OCI-LY1 (cell line): Measurements from ENCODE around the gene MCF2L2.

Experiments used
- H2AFZ ChIP-seq: fragments of 200-600 bp; sonication (generic), shearing (Covaris generic); 2 replicates; pipeline ENCODE4 v1.6.0; 2014; ENCODE audit warnings: antibody characterized with exemption, mild to moderate bottlenecking, low read length
- H3F3A ChIP-seq: fragments of 200-600 bp; sonication (generic), shearing (Covaris generic); 2 replicates; pipeline ENCODE4 v1.6.0; 2014; ENCODE audit warnings: mild to moderate bottlenecking, antibody characterized with exemption, low read length, moderate library complexity; ENCODE audit not compliant: insufficient read depth
- H3K27ac ChIP-seq: fragments of 200-600 bp; sonication (generic); 2 replicates; pipeline ENCODE4 v1.5.1; 2014; ENCODE audit warnings: low read length, mixed run types, mild to moderate bottlenecking, low read depth; ENCODE audit not compliant: poor library complexity, severe bottlenecking
- H3K27me3 ChIP-seq: fragments of 200-600 bp; sonication (generic); 2 replicates; pipeline ENCODE4 v1.6.0; 2014; ENCODE audit warnings: antibody characterized with exemption, mild to moderate bottlenecking, low read length, moderate library complexity; ENCODE audit not compliant: insufficient read depth
- H3K36me3 ChIP-seq: fragments of 200-600 bp; sonication (generic); 2 replicates; pipeline ENCODE4 v1.6.1; 2014; ENCODE audit warnings: mild to moderate bottlenecking, antibody characterized with exemption, low read length, moderate library complexity, mixed read lengths; ENCODE audit not compliant: insufficient read depth
- H3K4me1 ChIP-seq: fragments of 200-600 bp; sonication (generic); 2 replicates; pipeline ENCODE4 v1.5.1; 2014; ENCODE audit warnings: mild to moderate bottlenecking, low read length, moderate library complexity; ENCODE audit not compliant: insufficient read depth, severe bottlenecking
- H3K4me2 ChIP-seq: fragments of 200-600 bp; sonication (generic), shearing (Covaris generic); 2 replicates; pipeline ENCODE4 v1.6.1; 2014; ENCODE audit warnings: low read length
- H3K4me3 ChIP-seq: fragments of 200-600 bp; sonication (generic); 2 replicates; pipeline ENCODE4 v1.5.1; 2014; ENCODE audit warnings: low read length, low read depth, mild to moderate bottlenecking, mixed read lengths; ENCODE audit not compliant: poor library complexity, severe bottlenecking
- H3K79me2 ChIP-seq: fragments of 200-600 bp; shearing (Covaris generic); 2 replicates; pipeline ENCODE4 v1.6.1; 2016; ENCODE audit warnings: mixed run types, low read length, mixed read lengths; ENCODE audit not compliant: insufficient read depth
- H3K9ac ChIP-seq: fragments of 200-600 bp; sonication (generic), shearing (Covaris generic); 2 replicates; pipeline ENCODE4 v1.6.1; 2014; ENCODE audit warnings: mild to moderate bottlenecking, low read length, mixed read lengths
- H3K9me2 ChIP-seq: fragments of 200-600 bp; sonication (generic), shearing (Covaris generic); 2 replicates; pipeline ENCODE4 v1.6.1; 2014; ENCODE audit warnings: low read depth, mild to moderate bottlenecking, low read length, mixed read lengths
- H3K9me3 ChIP-seq: fragments of 200-600 bp; shearing (Covaris generic); 2 replicates; pipeline ENCODE4 v1.6.1; 2014; ENCODE audit warnings: low read length, mixed read lengths
- H4K20me1 ChIP-seq: fragments of 200-600 bp; sonication (generic), shearing (Covaris generic); 2 replicates; pipeline ENCODE4 v1.6.0; 2016; ENCODE audit warnings: mild to moderate bottlenecking, low read length; ENCODE audit not compliant: insufficient read depth
- EZH2 ChIP-seq: fragments of 200-600 bp; sonication (generic), shearing (Covaris generic); IDR thresholded peaks from 2 replicates; pipeline ENCODE4 v1.8.0; 2017; ENCODE audit warnings: borderline replicate concordance, mixed run types, mild to moderate bottlenecking, antibody characterized with exemption, low read length, moderate library complexity, mixed read lengths
- TF ChIP-seq, protein P1 (sequence below): fragments of 200-600 bp; sonication (generic), shearing (Covaris generic); IDR thresholded peaks from 2 replicates; pipeline ENCODE4 v1.5.1; 2017; ENCODE audit warnings: mild to moderate bottlenecking, antibody characterized with exemption, low read length, moderate library complexity, mixed read lengths

The MCF2L2 gene

GRCh38 chr3:183266454-183266853, 162.0 kb downstream of the MCF2L2 start:
- H3K4me3 ChIP-seq, result no peak overlapping the region
- no peaks in the 10 kb centered on the region for H3K79me2 ChIP-seq
- H3K27ac ChIP-seq, result no peak overlapping the region

GRCh38 chr3:183265834-183266417, 162.5 kb downstream of the MCF2L2 start:
- H3K79me2 ChIP-seq, result no peaks in the 10 kb centered on the region
- no peaks in the 10 kb centered on the region for H3K9me2 ChIP-seq
- H3K4me2 ChIP-seq, result no peak overlapping the region
- TF ChIP-seq, protein P1, sequence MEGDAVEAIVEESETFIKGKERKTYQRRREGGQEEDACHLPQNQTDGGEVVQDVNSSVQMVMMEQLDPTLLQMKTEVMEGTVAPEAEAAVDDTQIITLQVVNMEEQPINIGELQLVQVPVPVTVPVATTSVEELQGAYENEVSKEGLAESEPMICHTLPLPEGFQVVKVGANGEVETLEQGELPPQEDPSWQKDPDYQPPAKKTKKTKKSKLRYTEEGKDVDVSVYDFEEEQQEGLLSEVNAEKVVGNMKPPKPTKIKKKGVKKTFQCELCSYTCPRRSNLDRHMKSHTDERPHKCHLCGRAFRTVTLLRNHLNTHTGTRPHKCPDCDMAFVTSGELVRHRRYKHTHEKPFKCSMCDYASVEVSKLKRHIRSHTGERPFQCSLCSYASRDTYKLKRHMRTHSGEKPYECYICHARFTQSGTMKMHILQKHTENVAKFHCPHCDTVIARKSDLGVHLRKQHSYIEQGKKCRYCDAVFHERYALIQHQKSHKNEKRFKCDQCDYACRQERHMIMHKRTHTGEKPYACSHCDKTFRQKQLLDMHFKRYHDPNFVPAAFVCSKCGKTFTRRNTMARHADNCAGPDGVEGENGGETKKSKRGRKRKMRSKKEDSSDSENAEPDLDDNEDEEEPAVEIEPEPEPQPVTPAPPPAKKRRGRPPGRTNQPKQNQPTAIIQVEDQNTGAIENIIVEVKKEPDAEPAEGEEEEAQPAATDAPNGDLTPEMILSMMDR, result no peak
- TF ChIP-seq EZH2, result no peak
- H4K20me1 ChIP-seq, result no peaks in the 10 kb centered on the region
- H3K4me1 ChIP-seq, result no peaks in the 10 kb centered on the region
- no peaks in the 10 kb centered on the region for H3K36me3 ChIP-seq
- H3K9me3 ChIP-seq, result no peaks in the 10 kb centered on the region
- H3K27ac ChIP-seq, result no peak overlapping the region
- H3K4me3 ChIP-seq, result no peak overlapping the region
- peaks cover 5% of the 10 kb centered on the region; the same call in 1 of the 2 replicates for H3K27me3 ChIP-seq
- H3F3A ChIP-seq, result no peaks in the 10 kb centered on the region
- no peak overlapping the region for H2AFZ ChIP-seq
- no peak overlapping the region for H3K9ac ChIP-seq

More at GRCh38 chr3:183266454-183266853, 162.0 kb downstream of the MCF2L2 start:
- TF ChIP-seq EZH2, result no peak
- TF ChIP-seq, protein P1, result no peak
- H3K9me3 ChIP-seq, result no peaks in the 10 kb centered on the region
- peaks cover 5% of the 10 kb centered on the region; the same call in 1 of the 2 replicates for H3K27me3 ChIP-seq
- H4K20me1 ChIP-seq, result no peaks in the 10 kb centered on the region
- H3F3A ChIP-seq, result no peaks in the 10 kb centered on the region
- no peak overlapping the region for H3K4me2 ChIP-seq
- no peak overlapping the region for H2AFZ ChIP-seq
- no peaks in the 10 kb centered on the region for H3K36me3 ChIP-seq
- no peak overlapping the region for H3K9ac ChIP-seq
- no peaks in the 10 kb centered on the region for H3K4me1 ChIP-seq
- H3K9me2 ChIP-seq, result no peaks in the 10 kb centered on the region

DNA sequence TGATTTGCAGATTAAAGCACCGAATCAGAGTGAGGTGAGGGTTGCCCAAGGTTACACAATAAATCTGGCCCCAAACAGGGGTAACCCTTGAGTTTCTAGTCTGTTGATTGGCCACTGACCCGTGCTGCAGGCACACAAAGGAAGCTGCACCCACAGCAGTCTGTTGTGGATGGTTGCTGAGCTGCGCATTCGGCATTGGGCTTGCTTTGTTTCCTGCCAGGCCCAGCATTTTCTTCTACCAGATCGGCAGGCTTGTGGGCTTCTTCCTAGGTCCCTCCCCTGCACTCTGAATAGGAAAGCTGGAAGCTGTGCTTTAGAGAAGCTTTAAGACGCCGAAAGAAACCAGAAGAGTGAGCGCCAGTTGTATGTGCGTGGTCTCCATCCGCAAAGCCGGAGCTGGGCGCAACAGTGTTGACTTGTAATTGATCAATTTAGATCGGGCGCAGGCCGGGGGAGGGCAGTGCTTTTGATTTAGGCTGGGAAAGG, 163.2 kb downstream of the MCF2L2 start:
- H3K9ac ChIP-seq, result no peak overlapping the region
- H4K20me1 ChIP-seq, result no peaks in the 10 kb centered on the region
- no peak overlapping the region for H3K4me3 ChIP-seq
- H3K4me2 ChIP-seq, result no peak overlapping the region
- H3K36me3 ChIP-seq, result no peaks in the 10 kb centered on the region
- no peaks in the 10 kb centered on the region for H3K79me2 ChIP-seq
- H3F3A ChIP-seq, result no peaks in the 10 kb centered on the region
- H3K4me1 ChIP-seq, result no peaks in the 10 kb centered on the region
- no peaks in the 10 kb centered on the region for H3K9me3 ChIP-seq
- no peaks in the 10 kb centered on the region for H3K9me2 ChIP-seq
- H3K27me3 ChIP-seq, result peaks cover 5% of the 10 kb centered on the region; the same call in 1 of the 2 replicates
- no peak for TF ChIP-seq EZH2
- TF ChIP-seq, protein P1, result no peak
- H2AFZ ChIP-seq, result no peak overlapping the region
- no peak overlapping the region for H3K27ac ChIP-seq
